SK-N-SH (cell line): ENCODE results near the gene WFDC10A. TPM values are rescaled to one million over a fixed set of nuclear protein-coding genes. Genes with fewer than 3 reads are reported as not detected.

Experiments
- CTCF ChIA-PET: fragments of 300-600, 350-600 bp; formaldehyde crosslinking; extraction: SDS; loops from one replicate; lab custom pipeline; 2021; lab: Yijun Ruan, JAX
- POLR2A ChIA-PET: fragments of 350-600 bp; sonication (Branson Sonifier 250); formaldehyde crosslinking; extraction: SDS; loops from one replicate; lab custom pipeline; 2020; ENCODE audit warnings: antibody characterized with exemption, inconsistent platforms; lab: Yijun Ruan, JAX
- DNase-seq: peaks from one replicate; pipeline ENCODE4 v3.0.0; 2012
- H2AFZ ChIP-seq: fragments of 200-600 bp; sonication (generic); 2 replicates; pipeline ENCODE4 v1.8.1; 2016; ENCODE audit warnings: antibody characterized with exemption, mild to moderate bottlenecking, low read depth
- H3F3A ChIP-seq: fragments of 200-600 bp; sonication (generic); replicated peaks from 2 replicates; pipeline ENCODE3; 2016; ENCODE audit warnings: antibody characterized with exemption, mild to moderate bottlenecking; ENCODE audit not compliant: insufficient read depth
- H3K27ac ChIP-seq, 2 experiments: fragments of 200-500 bp in 1 of 2; fragments of 200-600 bp in 1 of 2; sonication (Bioruptor generic) in 1 of 2; sonication (generic), shearing (Covaris generic) in 1 of 2; 2 replicates each; pipeline versions ENCODE4 v1.5.1 to v1.6.1; 2014 to 2016; ENCODE audit warnings: low read depth in 2 of 2, inconsistent platforms in 1 of 2, low read length in 1 of 2, mild to moderate bottlenecking in 1 of 2, mixed read lengths in 1 of 2
- H3K27me3 ChIP-seq: fragments of 200-600 bp; sonication (generic), shearing (Covaris generic); 2 replicates; pipeline ENCODE4 v1.6.1; 2016; ENCODE audit warnings: mixed run types; ENCODE audit not compliant: insufficient read depth
- H3K36me3 ChIP-seq, 2 experiments: fragments of 200-500 bp in 1 of 2; fragments of 200-600 bp in 1 of 2; sonication (Bioruptor generic) in 1 of 2; sonication (generic) in 1 of 2; replicated peaks in 1 of 2; 2 replicates each; pipeline versions ENCODE3 to v1.5.1; 2014 to 2016; ENCODE audit warnings: low read length in 1 of 2, mild to moderate bottlenecking in 1 of 2; ENCODE audit not compliant: insufficient read depth in 2 of 2, control insufficient read depth in 1 of 2
- H3K4me1 ChIP-seq, 2 experiments: fragments of 200-500 bp in 1 of 2; fragments of 200-600 bp in 1 of 2; sonication (Bioruptor generic) in 1 of 2; sonication (generic), shearing (Covaris generic) in 1 of 2; 2 replicates each; pipeline versions ENCODE4 v1.5.1 to v1.6.1; 2014 to 2016; ENCODE audit warnings: low read depth in 1 of 2, low read length in 1 of 2, mixed run types in 1 of 2; ENCODE audit not compliant: insufficient read depth in 2 of 2, control insufficient read depth in 1 of 2
- H3K4me2 ChIP-seq: fragments of 200-600 bp; sonication (generic), shearing (Covaris generic); 2 replicates; pipeline ENCODE4 v1.6.1; 2017; ENCODE audit warnings: mixed run types
- H3K4me3 ChIP-seq, 2 experiments: fragments of 200-500 bp in 1 of 2; fragments of 200-600 bp in 1 of 2; sonication (Bioruptor generic) in 1 of 2; sonication (generic), shearing (Covaris generic) in 1 of 2; 2 replicates each; pipeline versions ENCODE4 v1.5.1 to v1.8.1; 2014 to 2016; ENCODE audit warnings: low read depth in 2 of 2, inconsistent platforms in 1 of 2, low read length in 1 of 2, mild to moderate bottlenecking in 1 of 2, mixed read lengths in 1 of 2, moderate library complexity in 1 of 2
- H3K79me2 ChIP-seq: fragments of 200-600 bp; sonication (generic); 2 replicates; pipeline ENCODE4 v1.8.1; 2017; ENCODE audit warnings: mild to moderate bottlenecking; ENCODE audit not compliant: insufficient read depth
- H3K9ac ChIP-seq: fragments of 200-600 bp; sonication (generic); 2 replicates; pipeline ENCODE4 v1.6.1; 2017; ENCODE audit warnings: mixed run types
- H3K9me2 ChIP-seq: fragments of 200-600 bp; sonication (generic); 2 replicates; pipeline ENCODE4 v1.6.1; 2017; ENCODE audit warnings: mixed run types
- H3K9me3 ChIP-seq: fragments of 200-600 bp; sonication (generic); 2 replicates; pipeline ENCODE4 v1.6.1; 2017; ENCODE audit warnings: mixed run types, mild to moderate bottlenecking, moderate library complexity
- H4K20me1 ChIP-seq: fragments of 200-600 bp; sonication (generic); 2 replicates; pipeline ENCODE4 v1.6.1; 2017; ENCODE audit warnings: mild to moderate bottlenecking, mixed run types; ENCODE audit not compliant: insufficient read depth
- CHD2 ChIP-seq: fragments of 150-350 bp; IDR thresholded peaks from 2 replicates; pipeline ENCODE4 v1.6.1; 2018; ENCODE audit warnings: low read length; ENCODE audit not compliant: partially characterized antibody
- ELF1 ChIP-seq: IDR thresholded peaks from 2 replicates; pipeline ENCODE4 v1.4.0; 2012
- EZH2phosphoT487 ChIP-seq: fragments of 200-600 bp; sonication (generic); IDR thresholded peaks from 2 replicates; pipeline ENCODE4 v1.6.1; 2017; ENCODE audit warnings: low read depth, mixed run types, mild to moderate bottlenecking, antibody characterized with exemption, moderate library complexity, borderline replicate concordance
- FOXJ3 ChIP-seq: sonication (generic); formaldehyde crosslinking; IDR thresholded peaks from 2 replicates; pipeline ENCODE4 v1.5.1; 2020; ENCODE audit warnings: mild to moderate bottlenecking, missing genetic modification reagents
- GATA2 ChIP-seq: sonication (generic); formaldehyde crosslinking; IDR thresholded peaks from 2 replicates; pipeline ENCODE4 v1.5.0; 2020; ENCODE audit warnings: mild to moderate bottlenecking, missing genetic modification reagents
- JUND ChIP-seq: IDR thresholded peaks from 2 replicates; pipeline ENCODE4 v1.4.0; 2012
- MEF2A ChIP-seq: IDR thresholded peaks from 2 replicates; pipeline ENCODE4 v1.4.0; 2012; ENCODE audit warnings: low read depth, borderline replicate concordance
- MXI1 ChIP-seq: IDR thresholded peaks from 2 replicates; pipeline ENCODE4 v1.6.1; 2012; ENCODE audit warnings: mild to moderate bottlenecking, low read depth, low read length, improper control_type of control experiment
- NRF1 ChIP-seq: IDR thresholded peaks from 2 replicates; pipeline ENCODE4 v1.6.1; 2012; ENCODE audit warnings: low read depth, mild to moderate bottlenecking, low read length
- RCOR1 ChIP-seq: fragments of 150-350 bp; IDR thresholded peaks from 2 replicates; pipeline ENCODE4 v1.6.1; 2017; ENCODE audit warnings: antibody characterized with exemption, low read length
- REST ChIP-seq: IDR thresholded peaks from 2 replicates; pipeline ENCODE4 v1.6.1; 2012; ENCODE audit warnings: mild to moderate bottlenecking, low read depth, low read length, moderate library complexity
- RFX5 ChIP-seq: IDR thresholded peaks from 2 replicates; pipeline ENCODE4 v1.6.1; 2012; ENCODE audit warnings: mild to moderate bottlenecking, improper control_type of control experiment, low read length
- TAF1 ChIP-seq: IDR thresholded peaks from 2 replicates; pipeline ENCODE4 v1.6.1; 2012; ENCODE audit warnings: low read depth, mild to moderate bottlenecking, low read length, moderate library complexity, borderline replicate concordance
- WGBS: methylation state at CpG from one replicate; pipeline ENCODE4 v1.1.6; 2017; ENCODE audit warnings: low lambda C conversion rate; 5-methylcytosine and 5-hydroxymethylcytosine counted together
- polyA plus RNA-seq, 3 experiments: library from polyadenylated mRNA; depleted of rRNA; stranded (reverse); fragments of >200 nt; gene quantifications; 2 replicates each; pipeline ENCODE4 v1.2.3, GENCODE V29; 2012
- TF ChIP-seq, protein P1 (sequence below): IDR thresholded peaks from 2 replicates; pipeline ENCODE4 v1.4.0; 2012; ENCODE audit warnings: low read depth
- TF ChIP-seq, protein P2 (sequence below): fragments of 150-350 bp; IDR thresholded peaks from 2 replicates; pipeline ENCODE4 v1.6.1; 2017; ENCODE audit warnings: antibody characterized with exemption, low read length, low read depth, borderline replicate concordance
- TF ChIP-seq, protein P3 (sequence below): IDR thresholded peaks from 2 replicates; pipeline ENCODE4 v1.4.0; 2012; ENCODE audit warnings: low read depth, borderline replicate concordance
- TF ChIP-seq, protein P4 (sequence below): fragments of 200-600 bp; sonication (generic); IDR thresholded peaks from 2 replicates; pipeline ENCODE4 v1.6.1; 2017; ENCODE audit warnings: antibody characterized with exemption, mild to moderate bottlenecking, moderate library complexity

Gene WFDC10A
- polyA plus RNA-seq, 1 of the 3 experiments (the other 2 are of a cell fraction), result not detected

- H3K27ac ChIP-seq, result no peak overlapping the region
- 3% methylated on average over 1 of the region's 1 CpG for WGBS
- no peak overlapping the region for H2AFZ ChIP-seq
- ChIA-PET POLR2A (no interaction called here), CTCF (interaction anchor here (0.7 to 3.6 kb wide), 2 partner anchors 26 to 178 kb away, joined by 3 to 14 read pairs; no protein-coding TSS in a partner anchor)
- H3K4me1 ChIP-seq, result no peaks in the 10 kb centered on the region
- peaks cover 2% of the 10 kb centered on the region; the same call in 1 of the 2 replicates for H3K27me3 ChIP-seq
- H4K20me1 ChIP-seq, result no peaks in the 10 kb centered on the region
- no peak overlapping the region for H3K9ac ChIP-seq
- H3K79me2 ChIP-seq, result no peaks in the 10 kb centered on the region
- no peaks in the 10 kb centered on the region for H3K36me3 ChIP-seq
- TF ChIP-seq GATA2, result no peak
- no peak for TF ChIP-seq NRF1
- TF ChIP-seq, protein P1, sequence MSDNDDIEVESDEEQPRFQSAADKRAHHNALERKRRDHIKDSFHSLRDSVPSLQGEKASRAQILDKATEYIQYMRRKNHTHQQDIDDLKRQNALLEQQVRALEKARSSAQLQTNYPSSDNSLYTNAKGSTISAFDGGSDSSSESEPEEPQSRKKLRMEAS, result no peak
- no peak for TF ChIP-seq EZH2phosphoT487
- no peak for TF ChIP-seq RFX5
- TF ChIP-seq MXI1, result no peak
- no peak for TF ChIP-seq JUND
- TF ChIP-seq, protein P2, sequence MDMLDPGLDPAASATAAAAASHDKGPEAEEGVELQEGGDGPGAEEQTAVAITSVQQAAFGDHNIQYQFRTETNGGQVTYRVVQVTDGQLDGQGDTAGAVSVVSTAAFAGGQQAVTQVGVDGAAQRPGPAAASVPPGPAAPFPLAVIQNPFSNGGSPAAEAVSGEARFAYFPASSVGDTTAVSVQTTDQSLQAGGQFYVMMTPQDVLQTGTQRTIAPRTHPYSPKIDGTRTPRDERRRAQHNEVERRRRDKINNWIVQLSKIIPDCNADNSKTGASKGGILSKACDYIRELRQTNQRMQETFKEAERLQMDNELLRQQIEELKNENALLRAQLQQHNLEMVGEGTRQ, result no peak
- no peak for TF ChIP-seq RCOR1
- TF ChIP-seq, protein P3, sequence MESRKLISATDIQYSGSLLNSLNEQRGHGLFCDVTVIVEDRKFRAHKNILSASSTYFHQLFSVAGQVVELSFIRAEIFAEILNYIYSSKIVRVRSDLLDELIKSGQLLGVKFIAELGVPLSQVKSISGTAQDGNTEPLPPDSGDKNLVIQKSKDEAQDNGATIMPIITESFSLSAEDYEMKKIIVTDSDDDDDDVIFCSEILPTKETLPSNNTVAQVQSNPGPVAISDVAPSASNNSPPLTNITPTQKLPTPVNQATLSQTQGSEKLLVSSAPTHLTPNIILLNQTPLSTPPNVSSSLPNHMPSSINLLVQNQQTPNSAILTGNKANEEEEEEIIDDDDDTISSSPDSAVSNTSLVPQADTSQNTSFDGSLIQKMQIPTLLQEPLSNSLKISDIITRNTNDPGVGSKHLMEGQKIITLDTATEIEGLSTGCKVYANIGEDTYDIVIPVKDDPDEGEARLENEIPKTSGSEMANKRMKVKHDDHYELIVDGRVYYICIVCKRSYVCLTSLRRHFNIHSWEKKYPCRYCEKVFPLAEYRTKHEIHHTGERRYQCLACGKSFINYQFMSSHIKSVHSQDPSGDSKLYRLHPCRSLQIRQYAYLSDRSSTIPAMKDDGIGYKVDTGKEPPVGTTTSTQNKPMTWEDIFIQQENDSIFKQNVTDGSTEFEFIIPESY, result no peak
- TF ChIP-seq MEF2A, result no peak
- no peak for TF ChIP-seq REST
- TF ChIP-seq CHD2, result no peak
- TF ChIP-seq ELF1, result no peak
- TF ChIP-seq, protein P4, sequence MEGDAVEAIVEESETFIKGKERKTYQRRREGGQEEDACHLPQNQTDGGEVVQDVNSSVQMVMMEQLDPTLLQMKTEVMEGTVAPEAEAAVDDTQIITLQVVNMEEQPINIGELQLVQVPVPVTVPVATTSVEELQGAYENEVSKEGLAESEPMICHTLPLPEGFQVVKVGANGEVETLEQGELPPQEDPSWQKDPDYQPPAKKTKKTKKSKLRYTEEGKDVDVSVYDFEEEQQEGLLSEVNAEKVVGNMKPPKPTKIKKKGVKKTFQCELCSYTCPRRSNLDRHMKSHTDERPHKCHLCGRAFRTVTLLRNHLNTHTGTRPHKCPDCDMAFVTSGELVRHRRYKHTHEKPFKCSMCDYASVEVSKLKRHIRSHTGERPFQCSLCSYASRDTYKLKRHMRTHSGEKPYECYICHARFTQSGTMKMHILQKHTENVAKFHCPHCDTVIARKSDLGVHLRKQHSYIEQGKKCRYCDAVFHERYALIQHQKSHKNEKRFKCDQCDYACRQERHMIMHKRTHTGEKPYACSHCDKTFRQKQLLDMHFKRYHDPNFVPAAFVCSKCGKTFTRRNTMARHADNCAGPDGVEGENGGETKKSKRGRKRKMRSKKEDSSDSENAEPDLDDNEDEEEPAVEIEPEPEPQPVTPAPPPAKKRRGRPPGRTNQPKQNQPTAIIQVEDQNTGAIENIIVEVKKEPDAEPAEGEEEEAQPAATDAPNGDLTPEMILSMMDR, result no peak
- TF ChIP-seq TAF1, result no peak
- TF ChIP-seq FOXJ3, result no peak
- H3K9me3 ChIP-seq, result no peaks in the 10 kb centered on the region
- no peak overlapping the region for H3K4me3 ChIP-seq
- no peaks in the 10 kb centered on the region for H3F3A ChIP-seq
- no peak for DNase-seq
- H3K4me2 ChIP-seq, result no peak overlapping the region
- no peaks in the 10 kb centered on the region for H3K9me2 ChIP-seq
These were observed 36.0 kb upstream of the WFDC10A start for GRCh38 chr20:45593498-45593897.
